Esophagus (tissue), 2 donors: ENCODE measurements around the gene ELMO1. TPM values are rescaled to one million over a fixed set of nuclear protein-coding genes. Genes with fewer than 3 reads are reported as not detected.

Experiments used
- H3K27ac ChIP-seq, 2 donors: one replicate each; pipeline ENCODE4 v1.5.1; 2013; ENCODE audit warnings: low read depth in 2 of 2, mild to moderate bottlenecking in 2 of 2, inconsistent platforms in 1 of 2, low read length in 1 of 2, moderate library complexity in 1 of 2
- H3K27me3 ChIP-seq, 2 donors: one replicate each; pipeline ENCODE4 v1.6.1; 2013; ENCODE audit warnings: low read length in 2 of 2, control low read depth in 1 of 2, mild to moderate bottlenecking in 1 of 2; ENCODE audit not compliant: insufficient read depth in 2 of 2, control insufficient read depth in 1 of 2
- H3K36me3 ChIP-seq, 2 donors: one replicate each; pipeline ENCODE4 v1.6.1; 2013; ENCODE audit warnings: low read length in 1 of 2; ENCODE audit not compliant: control insufficient read depth in 2 of 2, insufficient read depth in 2 of 2
- H3K4me1 ChIP-seq, 2 donors: one replicate each; pipeline ENCODE4 v1.6.1; 2013; ENCODE audit warnings: low read length in 1 of 2; ENCODE audit not compliant: control insufficient read depth in 2 of 2, insufficient read depth in 2 of 2
- H3K4me3 ChIP-seq, 2 donors: one replicate each; pipeline ENCODE4 v1.5.1; 2013; ENCODE audit warnings: low read length in 2 of 2, mild to moderate bottlenecking in 2 of 2, low read depth in 1 of 2, moderate library complexity in 1 of 2
- H3K9me3 ChIP-seq, 2 donors: one replicate each; pipeline ENCODE4 v1.6.1; 2013; ENCODE audit warnings: mild to moderate bottlenecking in 2 of 2, low read depth in 1 of 2, low read length in 1 of 2, moderate library complexity in 1 of 2; ENCODE audit not compliant: control insufficient read depth in 2 of 2, insufficient read depth in 1 of 2
- WGBS, 2 donors: extraction: QIAGEN DNeasy Blood & Tissue Kit; methylation state at CpG; one replicate each; pipeline ENCODE4 v1.1.7; 2013; 5-methylcytosine and 5-hydroxymethylcytosine counted together
- polyA plus RNA-seq, 2 donors: library from polyadenylated mRNA; stranded (reverse); fragments of 200-250 nt; gene quantifications; one replicate each; pipeline ENCODE4 v1.2.3, GENCODE V29; 2013
- donor health status: healthy with polysubstance abuse.
- donor health status: Bipolar disorder and iron deficiency.

Gene ELMO1
- polyA plus RNA-seq, 2 donors: 1.5 to 2.9 TPM

DNA sequence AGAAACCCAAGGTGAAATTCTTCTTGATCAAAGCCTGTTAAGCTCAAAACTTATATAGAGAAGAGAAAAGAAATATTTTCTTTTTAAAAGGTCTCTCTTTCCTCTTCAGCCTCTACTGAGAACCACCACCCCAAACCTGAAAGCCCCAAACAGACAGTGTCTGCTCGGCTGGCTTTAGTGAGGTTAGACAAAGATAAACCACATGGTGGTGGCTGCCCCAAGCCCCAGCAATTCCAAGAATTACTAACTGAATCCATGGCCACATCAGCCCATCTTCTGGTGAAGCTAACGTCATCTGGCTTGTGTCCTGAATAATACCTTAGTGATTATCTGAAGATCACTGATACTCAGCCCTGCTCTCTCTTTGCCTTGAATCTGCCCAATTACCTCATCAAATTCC is 275.0 kb downstream of the ELMO1 start:
- no peaks in the 10 kb centered on the region for H3K36me3 ChIP-seq
- WGBS, 2 donors: 79 to 89% methylated on average over 2 of the region's 2 CpGs
- no peaks in the 10 kb centered on the region for H3K27me3 ChIP-seq
- no peak overlapping the region for H3K27ac ChIP-seq
- H3K4me1 ChIP-seq: no peaks in the 10 kb centered on the region
- H3K4me3 ChIP-seq: no peak overlapping the region
- H3K9me3 ChIP-seq: no peaks in the 10 kb centered on the region

DNA sequence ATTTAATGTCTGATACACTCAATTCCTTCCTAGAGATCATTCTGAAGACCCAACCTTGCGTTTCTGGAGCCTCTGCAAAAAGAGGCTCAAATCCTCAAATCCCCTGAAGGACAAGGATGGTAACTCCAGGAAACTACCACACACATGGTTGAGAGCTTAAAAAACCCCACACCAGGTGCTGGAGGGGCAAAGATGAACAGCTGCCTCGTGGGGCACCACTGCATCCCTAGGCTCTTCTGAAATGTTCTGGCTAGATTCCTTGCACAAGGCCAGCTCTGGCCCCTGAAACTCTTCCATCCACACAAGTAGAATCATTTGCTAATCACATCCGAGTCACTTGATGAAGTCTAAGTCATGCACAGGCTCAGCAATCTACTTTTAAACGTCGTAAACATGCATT is 286.6 kb downstream of the ELMO1 start:
- Histone ChIP-seq H3K4me1 (no peaks in the 10 kb centered on the region), H3K36me3 (no peaks in the 10 kb centered on the region), H3K9me3 (no peaks in the 10 kb centered on the region), H3K4me3 (no peak overlapping the region), H3K27me3 (no peaks in the 10 kb centered on the region), H3K27ac (no peak overlapping the region)
- 65 to 71% methylated on average over 5 of the region's 5 CpGs for WGBS, 2 donors

DNA sequence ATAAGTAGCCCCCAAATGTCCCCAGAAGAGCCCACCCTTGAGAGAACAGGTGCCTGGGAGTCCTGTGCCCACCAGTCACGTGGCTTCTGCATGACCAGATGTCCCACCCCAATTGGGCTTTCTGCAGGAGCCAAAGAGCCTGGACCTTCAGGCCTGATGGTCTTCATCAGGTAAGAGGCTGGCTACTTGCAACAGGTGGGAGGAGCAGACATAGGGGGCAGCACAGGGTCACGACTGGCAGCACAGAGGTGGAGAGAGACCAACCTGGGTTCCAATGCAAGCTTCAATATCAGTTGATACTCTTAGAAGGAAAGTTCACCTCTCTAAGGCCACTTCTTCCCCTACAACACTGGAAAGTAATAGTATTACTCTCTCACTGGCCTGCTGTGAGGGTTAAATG is 288.0 kb downstream of the ELMO1 start:
- no peaks in the 10 kb centered on the region for H3K27me3 ChIP-seq
- no peaks in the 10 kb centered on the region for H3K36me3 ChIP-seq
- H3K9me3 ChIP-seq: no peaks in the 10 kb centered on the region
- no peaks in the 10 kb centered on the region for H3K4me1 ChIP-seq
- H3K4me3 ChIP-seq: no peak overlapping the region
- WGBS, 2 donors: 75 to 80% methylated on average over 2 of the region's 2 CpGs
- no peak overlapping the region for H3K27ac ChIP-seq

DNA sequence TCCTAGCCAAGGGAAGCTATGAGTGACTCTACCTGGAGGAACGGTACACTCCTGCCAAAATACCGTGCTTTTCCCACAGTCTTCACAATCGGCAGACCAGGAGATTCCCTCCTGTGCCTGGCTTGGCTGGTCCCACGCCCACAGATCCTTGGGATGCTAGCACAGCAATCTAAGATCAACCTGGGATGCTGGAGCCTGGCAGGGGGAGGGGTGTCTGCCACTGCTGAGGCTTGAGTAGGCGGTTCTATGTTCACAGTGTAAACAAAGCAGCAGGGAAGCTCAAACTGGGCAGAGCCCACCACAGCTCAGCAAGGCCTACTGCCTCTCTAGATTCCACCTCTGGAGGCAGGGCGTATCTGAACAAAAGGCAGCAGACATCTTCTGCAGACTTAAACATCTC is 295.3 kb downstream of the ELMO1 start:
- peaks cover 0 to 2% of the 10 kb centered on the region in 2 donors for H3K4me1 ChIP-seq
- no peak overlapping the region for H3K4me3 ChIP-seq
- H3K27ac ChIP-seq: no peak overlapping the region
- H3K36me3 ChIP-seq: no peaks in the 10 kb centered on the region
- H3K9me3 ChIP-seq: no peaks in the 10 kb centered on the region
- whole genome bisulfite sequencing, 2 donors: 79 to 83% methylated on average over 6 of the region's 6 CpGs
- no peaks in the 10 kb centered on the region for H3K27me3 ChIP-seq

DNA sequence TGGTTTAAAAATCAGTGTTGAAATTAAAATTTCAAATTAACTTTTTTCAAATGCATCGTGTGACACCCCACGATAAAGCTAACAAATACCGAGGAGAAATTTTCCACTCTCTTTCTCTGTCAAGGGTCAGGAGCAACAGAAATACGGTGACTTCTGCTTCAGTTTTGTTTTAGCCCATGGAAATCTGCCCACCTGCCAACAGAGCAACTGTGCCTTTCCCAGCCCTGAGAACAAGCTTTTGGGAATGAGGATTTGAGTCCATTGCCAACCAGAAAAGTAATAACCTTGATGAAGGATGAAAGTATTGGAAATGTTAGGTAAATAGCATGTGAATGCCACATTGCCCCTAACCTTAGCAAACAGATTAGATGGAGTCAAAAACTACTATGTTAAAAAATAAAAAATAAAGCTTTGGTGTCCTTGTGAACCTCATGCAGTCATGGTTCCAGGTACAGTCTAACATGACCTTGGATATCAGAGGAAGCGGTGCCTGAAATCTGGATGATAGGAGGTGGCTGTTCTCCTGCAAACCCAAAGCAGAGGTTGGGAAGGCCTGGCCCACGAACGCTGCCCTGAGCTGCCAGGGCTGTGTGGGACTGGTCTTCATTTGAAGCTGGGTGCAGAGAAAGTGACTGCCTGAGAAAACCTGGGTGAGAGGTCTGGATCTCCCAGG is 296.8 kb downstream of the ELMO1 start:
- H3K4me3 ChIP-seq: no peak overlapping the region
- peaks cover 0 to 2% of the 10 kb centered on the region in 2 donors for H3K4me1 ChIP-seq
- no peaks in the 10 kb centered on the region for H3K36me3 ChIP-seq
- 83 to 87% methylated on average over 7 of the region's 7 CpGs for whole genome bisulfite sequencing, 2 donors
- no peak overlapping the region for H3K27ac ChIP-seq
- no peaks in the 10 kb centered on the region for H3K27me3 ChIP-seq
- H3K9me3 ChIP-seq: no peaks in the 10 kb centered on the region

DNA sequence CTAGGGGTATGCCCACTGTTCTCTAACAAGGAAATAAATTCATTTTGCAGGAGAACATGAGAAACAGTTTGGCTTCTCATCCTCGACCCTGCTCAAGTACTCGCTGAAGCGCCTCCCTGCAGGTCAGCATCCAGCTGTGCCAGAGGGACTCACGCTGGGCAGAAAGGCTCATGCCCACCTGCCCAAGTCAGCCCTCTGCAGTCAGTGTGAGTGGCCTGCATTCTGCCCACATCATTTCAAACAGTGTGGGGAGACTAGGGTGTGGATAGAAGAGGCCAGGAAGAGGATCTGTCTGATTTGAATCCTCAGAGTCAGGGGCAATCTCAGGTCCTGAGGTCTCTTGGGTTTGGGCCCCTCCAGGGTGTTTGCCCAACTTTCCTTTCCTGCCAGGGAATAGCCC is 297.8 kb downstream of the ELMO1 start:
- Histone ChIP-seq H3K36me3 (no peaks in the 10 kb centered on the region), H3K9me3 (no peaks in the 10 kb centered on the region), H3K27me3 (no peaks in the 10 kb centered on the region), H3K4me3 (no peak overlapping the region), H3K4me1 (peaks cover 0 to 2% of the 10 kb centered on the region in 2 donors), H3K27ac (no peak overlapping the region)
- WGBS, 2 donors: 90 to 93% methylated on average over 4 of the region's 4 CpGs

DNA sequence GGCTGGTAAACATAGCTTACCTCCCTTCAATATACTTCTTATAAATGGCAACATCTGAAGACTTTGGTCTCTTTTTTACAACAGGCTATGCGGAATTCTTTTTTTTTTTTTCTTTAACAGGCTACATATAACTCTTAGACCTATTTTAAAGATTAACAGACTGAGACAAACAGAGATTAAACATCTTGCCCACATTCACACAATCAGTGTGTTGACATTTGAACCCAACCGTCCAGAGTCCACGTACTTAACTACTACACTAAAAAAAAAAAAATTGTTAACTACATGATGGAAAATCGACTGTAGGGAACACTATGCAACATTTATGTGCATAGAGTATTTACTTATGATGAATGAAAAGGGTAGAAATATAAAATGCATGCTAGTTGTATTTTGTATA is 298.5 kb downstream of the ELMO1 start:
- Histone ChIP-seq H3K4me3 (no peak overlapping the region), H3K27ac (no peak overlapping the region), H3K36me3 (no peaks in the 10 kb centered on the region), H3K9me3 (no peaks in the 10 kb centered on the region), H3K4me1 (peaks cover 0 to 2% of the 10 kb centered on the region in 2 donors), H3K27me3 (no peaks in the 10 kb centered on the region)
- WGBS, 2 donors: 46 to 55% methylated on average over 4 of the region's 4 CpGs

DNA sequence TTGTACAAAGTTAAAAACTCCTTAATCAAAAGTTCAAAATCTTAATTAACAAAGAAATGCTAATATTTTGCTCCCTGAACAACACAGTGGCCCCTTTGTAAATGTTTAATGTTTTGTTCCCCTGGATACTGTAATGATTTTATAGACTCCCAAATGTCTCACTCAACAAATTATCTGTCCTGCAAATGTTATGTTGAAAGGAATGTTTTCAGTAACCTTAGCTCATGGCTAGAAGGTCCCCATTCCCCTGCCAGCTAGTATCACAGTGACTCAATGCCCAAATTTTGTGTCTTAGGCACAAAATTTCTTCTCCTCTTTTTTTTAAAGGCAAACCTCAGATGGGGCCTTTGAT is 298.9 kb downstream of the ELMO1 start:
- H3K27me3 ChIP-seq: no peaks in the 10 kb centered on the region

DNA sequence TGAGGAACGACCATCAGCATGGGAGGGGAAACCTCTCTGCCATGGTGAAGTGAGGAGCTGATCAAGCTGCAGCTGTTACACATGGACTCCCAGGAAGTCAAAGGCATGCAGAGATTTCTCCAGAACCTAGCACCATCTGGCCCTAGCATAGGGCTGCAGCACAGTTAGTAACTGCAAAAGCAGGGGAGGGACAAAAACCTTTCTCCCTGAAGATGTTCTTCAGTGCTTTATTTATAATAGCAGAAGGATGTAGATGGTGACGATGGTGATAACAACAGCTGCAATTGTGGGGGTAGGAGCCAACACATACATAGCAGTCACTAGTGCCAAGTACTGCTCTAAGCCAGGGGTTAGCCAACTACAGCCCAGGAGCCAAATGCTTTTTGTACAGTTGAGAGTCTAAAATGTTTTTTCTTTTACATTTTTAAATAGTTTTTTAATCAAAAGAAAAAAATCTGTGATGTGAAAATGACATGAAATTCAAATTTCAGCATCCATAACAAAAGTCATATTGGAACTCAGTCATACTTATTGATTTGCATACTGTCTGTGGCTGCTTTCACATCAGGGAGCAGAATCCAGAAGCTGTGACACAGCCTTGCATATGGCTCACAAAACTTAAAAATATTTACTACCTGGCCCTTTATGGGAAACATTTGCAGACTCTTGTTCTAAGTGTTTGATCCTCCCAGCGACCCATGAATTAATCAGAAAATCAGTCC is 299.5 kb downstream of the ELMO1 start:
- WGBS, 2 donors: 46 to 50% methylated on average over 3 of the region's 3 CpGs
- Histone ChIP-seq H3K4me3 (no peak overlapping the region), H3K27me3 (no peaks in the 10 kb centered on the region), H3K36me3 (no peaks in the 10 kb centered on the region), H3K4me1 (peaks cover 0 to 2% of the 10 kb centered on the region in 2 donors), H3K9me3 (no peaks in the 10 kb centered on the region), H3K27ac (no peak overlapping the region)

More for the DNA sequence above, 298.9 kb downstream of the ELMO1 start:
- Histone ChIP-seq H3K36me3 (no peaks in the 10 kb centered on the region), H3K4me3 (no peak overlapping the region), H3K9me3 (no peaks in the 10 kb centered on the region), H3K27ac (no peak overlapping the region), H3K4me1 (peaks cover 0 to 2% of the 10 kb centered on the region in 2 donors)

DNA sequence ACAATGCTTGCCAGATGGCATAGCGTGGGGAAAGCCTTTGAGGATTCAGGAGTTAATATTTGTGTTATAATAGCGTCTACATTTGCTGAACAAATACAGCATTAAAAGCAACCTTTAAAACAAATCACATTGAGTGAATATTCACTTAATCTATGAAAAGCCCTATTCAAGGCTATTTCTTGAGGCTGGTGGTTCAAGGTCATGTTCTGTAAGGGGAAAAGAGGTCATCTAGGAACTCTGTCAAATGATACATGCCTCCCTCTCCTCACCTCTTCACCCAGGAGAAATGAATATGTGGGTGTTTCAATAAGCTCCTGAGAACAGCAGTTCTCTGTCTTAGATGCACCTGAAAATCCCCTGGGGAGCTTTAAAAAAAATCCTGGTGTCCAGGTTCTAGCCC is 303.0 kb downstream of the ELMO1 start:
- Histone ChIP-seq H3K36me3 (no peaks in the 10 kb centered on the region), H3K27ac (no peak overlapping the region), H3K9me3 (no peaks in the 10 kb centered on the region), H3K27me3 (no peaks in the 10 kb centered on the region), H3K4me1 (peaks cover 0 to 2% of the 10 kb centered on the region in 2 donors), H3K4me3 (no peak overlapping the region)
- 72 to 92% methylated on average over 2 of the region's 2 CpGs for WGBS, 2 donors
